GM21515 (cell line): ENCODE measurements around the gene DALRD3.

Experiments used
- ATAC-seq: cut with Tn5 transposase; IDR thresholded peaks from one replicate; pipeline ENCODE4 v1.9.1; 2021; ENCODE audit not compliant: unreplicated experiment

Gene DALRD3

DNA sequence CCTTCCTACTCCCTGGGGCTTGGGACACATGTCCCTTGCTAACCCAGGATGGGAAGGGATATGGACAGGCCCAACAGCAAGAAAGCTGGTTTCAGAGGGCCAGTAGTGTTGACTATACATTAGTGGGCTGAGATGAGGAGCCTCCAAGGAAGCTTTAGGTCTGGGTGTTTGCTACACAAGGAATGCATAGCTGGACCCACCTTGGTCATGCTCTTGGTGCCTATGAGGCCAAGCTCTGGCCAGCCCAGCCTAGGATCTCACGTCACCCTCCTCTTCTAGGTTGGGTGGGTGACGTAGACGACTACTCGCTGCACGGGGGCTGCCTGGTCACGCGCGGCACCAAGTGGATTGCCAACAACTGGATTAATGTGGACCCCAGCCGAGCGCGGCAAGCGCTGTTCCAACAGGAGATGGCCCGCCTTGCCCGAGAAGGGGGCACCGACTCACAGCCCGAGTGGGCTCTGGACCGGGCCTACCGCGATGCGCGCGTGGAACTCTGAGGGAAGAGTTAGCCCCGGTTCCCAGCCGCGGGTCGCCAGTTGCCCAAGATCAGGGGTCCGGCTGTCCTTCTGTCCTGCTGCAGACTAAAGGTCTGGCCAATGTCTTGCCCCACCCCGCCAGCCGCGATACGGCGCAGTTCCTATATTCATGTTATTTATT lies 11.8 kb downstream of the DALRD3 start:
- no peak for ATAC-seq

GRCh38 chr3:49005998-49006397 lies 12.4 kb downstream of the DALRD3 start:
- ATAC-seq: no peak

- ATAC-seq: no peak
Observed at GRCh38 chr3:49005303-49005680, 13.1 kb downstream of the DALRD3 start.

DNA sequence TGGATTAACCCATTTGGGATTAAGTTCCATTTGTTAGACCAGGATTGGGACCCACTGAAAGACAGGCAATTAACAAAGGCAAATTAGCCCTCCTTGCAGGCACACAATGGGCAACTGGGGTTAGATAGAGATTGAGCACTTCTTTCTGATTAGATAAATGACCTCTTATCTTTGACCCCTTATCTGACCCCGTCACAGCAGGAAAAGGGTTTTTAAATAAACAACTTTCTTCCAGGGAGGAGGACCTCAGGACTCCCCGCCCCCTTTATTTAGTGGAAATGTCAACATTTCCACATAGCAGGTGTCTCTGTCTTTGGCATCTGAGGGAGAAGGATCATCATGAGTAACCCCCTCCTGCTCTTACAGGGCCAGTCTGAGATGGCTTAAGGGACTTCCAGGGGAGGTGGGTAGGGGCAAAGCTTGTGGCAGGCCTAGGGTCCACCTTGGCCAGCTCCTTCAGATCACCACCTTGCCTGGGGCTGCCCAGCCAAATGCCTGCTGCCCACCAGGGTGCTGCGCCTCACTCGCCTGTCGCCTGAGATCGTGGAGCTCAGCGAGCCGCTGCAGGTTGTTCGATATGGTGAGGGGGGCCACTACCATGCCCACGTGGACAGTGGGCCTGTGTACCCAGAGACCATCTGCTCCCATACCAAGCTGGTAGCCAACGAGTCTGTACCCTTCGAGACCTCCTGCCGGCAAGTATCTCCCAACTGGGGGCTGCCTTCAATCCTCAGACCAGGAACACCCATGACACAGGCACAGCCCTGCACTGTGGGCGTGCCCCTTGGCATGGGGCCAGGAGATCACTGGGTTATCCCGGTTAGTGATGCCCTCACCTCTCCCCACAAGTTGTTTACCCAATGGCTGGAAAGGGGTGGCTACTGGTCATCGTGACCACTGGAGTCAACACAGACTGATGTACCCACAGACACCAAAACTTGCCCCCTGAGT lies 13.8 kb downstream of the DALRD3 start:
- no peak for ATAC-seq

DNA sequence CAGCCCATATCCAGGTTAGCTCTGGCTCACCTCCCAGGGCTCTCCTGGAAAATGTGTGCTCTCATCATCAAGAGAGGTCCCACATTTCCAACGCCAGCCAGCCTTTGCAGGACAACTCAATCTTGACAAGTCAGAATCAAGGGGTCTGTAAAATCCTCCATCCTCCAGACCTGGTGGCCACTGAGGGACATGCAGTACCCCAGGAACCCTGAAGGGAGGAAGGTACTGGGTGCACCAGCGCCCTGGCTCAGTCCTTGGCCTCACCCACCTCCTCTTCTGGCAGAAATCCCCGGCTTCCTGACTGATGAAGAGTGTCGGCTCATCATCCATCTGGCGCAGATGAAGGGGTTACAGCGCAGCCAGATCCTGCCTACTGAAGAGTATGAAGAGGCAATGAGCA lies 17.2 kb downstream of the DALRD3 start:
- ATAC-seq: no peak

GRCh38 chr3:48999085-48999858 lies 19.1 kb downstream of the DALRD3 start:
- no peak for ATAC-seq

GRCh38 chr3:48997714-48998637 lies 20.4 kb downstream of the DALRD3 start:
- ATAC-seq: no peak

DNA sequence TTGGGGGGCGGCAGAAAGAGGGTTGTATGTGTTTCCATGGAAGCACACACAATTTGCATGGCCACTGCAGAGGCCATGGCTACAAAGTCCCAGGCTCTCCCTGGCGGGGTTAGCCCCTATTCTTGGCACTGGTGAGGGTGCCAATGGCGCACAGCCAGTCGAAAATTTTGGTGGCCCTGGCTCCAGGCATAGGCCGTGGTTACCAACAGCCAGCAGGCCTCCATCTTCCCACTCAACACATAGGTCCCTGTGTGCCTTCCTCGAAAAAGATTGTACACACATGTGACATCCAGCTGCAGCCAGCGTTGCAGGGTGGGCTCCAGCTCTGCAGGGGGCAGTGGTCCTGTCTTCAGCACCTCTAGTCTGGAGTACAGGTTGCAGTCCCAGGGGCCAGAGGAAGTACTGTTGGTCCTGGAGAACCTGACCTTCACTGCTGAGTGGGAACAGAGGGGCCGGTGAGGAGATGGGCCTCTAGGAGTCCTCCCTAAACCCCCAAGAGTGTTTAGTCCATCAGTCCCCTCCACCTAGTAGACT lies 21.2 kb downstream of the DALRD3 start:
- no peak for ATAC-seq

DNA sequence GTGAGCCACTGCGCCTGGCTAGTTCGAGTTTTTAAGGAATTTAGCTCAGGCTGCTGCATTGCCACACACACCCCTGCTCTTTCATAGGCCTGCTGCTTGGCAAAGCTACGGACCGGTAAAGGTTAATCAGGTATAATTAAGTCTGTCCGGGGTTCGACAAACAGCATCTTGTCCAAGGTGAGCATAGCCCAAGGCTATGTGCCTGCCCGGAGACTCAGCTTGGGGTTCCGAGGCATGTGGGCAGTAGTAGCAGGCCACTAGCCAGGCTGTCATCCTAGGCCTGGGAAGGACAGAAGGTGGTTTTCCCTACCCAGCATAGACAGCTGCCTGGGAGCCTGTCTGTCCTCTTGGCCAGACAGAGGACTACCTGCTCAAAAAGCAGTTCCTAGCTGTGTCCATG lies 21.7 kb downstream of the DALRD3 start:
- ATAC-seq: no peak

- no peak for ATAC-seq
Observed at GRCh38 chr3:48993834-48994233, 24.5 kb downstream of the DALRD3 start.

DNA sequence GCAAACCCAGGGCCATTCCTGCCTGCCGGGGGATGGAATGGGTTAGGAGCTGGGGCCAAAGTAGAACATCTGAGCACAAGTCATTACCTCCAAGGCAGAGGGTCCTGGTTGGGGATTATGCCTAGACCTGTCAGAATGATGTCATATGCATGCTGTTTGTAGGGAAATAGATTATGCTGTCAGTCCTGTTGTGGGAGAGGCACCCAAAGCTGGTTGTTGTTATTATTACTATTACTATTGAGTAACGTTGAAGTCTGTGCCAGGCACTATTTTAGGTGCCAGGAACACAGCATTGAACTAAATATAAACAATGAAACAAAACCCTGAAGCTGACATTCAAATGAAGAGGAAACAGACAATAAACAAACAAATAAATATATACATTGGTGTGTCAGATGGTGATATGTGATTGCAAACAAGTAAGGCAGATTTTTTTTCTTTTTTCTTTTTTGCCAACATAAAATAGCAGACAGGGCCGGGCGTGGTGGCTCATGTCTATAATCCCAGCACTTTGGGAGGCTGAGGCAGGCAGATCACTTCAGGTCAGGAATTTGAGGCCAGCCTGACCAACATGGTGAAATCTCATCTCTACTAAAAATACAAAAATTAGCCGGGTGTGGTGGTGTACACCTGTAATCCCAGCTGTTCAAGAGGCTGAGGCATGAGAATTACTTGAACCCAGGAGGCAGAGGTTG lies 26.4 kb downstream of the DALRD3 start:
- ATAC-seq: no peak

GRCh38 chr3:48990636-48991469 lies 27.5 kb downstream of the DALRD3 start:
- no peak for ATAC-seq

- ATAC-seq: no peak
Observed at GRCh38 chr3:48989796-48990635, 28.4 kb downstream of the DALRD3 start, which contains the start of gene P4HTM. Gene P4HTM, plus strand, starts transcription at chr3:48990241. Its CDS starts 16 bp downstream, at chr3:48990257.

- no peak for ATAC-seq
Observed at GRCh38 chr3:48989126-48989795, 29.1 kb downstream of the DALRD3 start.

DNA sequence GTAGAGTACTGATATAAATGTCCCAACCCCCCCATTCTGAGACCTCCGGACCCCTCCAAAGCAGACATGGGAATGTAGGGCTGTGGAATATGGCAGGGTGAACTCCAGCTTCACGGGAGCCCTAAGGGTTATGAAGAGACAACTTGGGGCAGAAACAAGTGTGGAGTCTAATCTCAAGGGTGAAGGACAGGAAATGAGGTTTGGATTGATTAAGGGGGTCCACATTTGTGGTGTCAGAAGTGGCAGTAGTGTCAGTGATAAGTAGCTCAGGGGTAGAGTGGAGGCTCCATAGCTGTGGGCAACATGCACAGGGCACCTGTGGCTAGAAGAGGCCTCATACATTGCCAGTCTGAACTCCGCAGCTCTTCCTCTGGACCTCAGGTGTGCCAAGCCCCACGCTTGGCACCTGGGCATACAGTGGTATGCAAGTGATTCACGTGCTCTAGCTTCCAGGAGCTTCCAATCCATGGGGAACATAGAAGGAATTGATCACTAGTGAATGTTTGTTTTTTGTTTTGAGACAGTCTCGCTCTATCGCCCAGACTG lies 32.5 kb downstream of the DALRD3 start:
- no peak for ATAC-seq

DNA sequence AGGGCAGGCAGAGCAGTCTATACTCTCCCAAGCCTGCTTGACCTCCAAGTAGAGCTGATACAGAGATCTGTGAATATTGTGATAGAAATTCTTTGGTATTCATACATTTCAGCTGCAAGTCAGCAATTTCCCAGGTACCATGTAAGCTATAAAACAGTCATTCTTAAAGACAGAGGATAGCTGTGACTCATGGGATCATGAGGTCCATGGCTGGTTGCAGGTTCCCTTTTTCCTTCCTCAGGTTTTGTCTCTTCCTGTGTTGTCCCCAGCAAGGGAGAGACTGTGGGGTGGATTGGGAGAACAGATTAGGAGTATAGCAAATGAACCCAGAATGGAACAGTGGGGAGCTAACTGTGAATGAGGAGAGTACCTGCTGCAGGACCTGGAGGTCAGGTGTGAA lies 33.7 kb downstream of the DALRD3 start:
- ATAC-seq: no peak

GRCh38 chr3:48983096-48983495 lies 35.3 kb downstream of the DALRD3 start:
- no peak for ATAC-seq
